Lower leg skin (tissue), 3 donors: ENCODE data around the gene COL17A1.

ENCODE experiments used
- POLR2A ChIP-seq, 2 donors: fragments of 450-650 bp; IDR thresholded peaks; one replicate each; pipeline ENCODE4 v1.6.1; 2016 to 2017; ENCODE audit warnings: antibody characterized with exemption in 2 of 2, mild to moderate bottlenecking in 1 of 2, moderate library complexity in 1 of 2
- TF ChIP-seq, protein P1 (sequence below), 3 donors: fragments of 450-650 bp; IDR thresholded peaks; one replicate each; pipeline ENCODE4 v1.5.1; 2016; ENCODE audit warnings: antibody characterized with exemption in 3 of 3, mild to moderate bottlenecking in 3 of 3, moderate library complexity in 2 of 3

DNA sequence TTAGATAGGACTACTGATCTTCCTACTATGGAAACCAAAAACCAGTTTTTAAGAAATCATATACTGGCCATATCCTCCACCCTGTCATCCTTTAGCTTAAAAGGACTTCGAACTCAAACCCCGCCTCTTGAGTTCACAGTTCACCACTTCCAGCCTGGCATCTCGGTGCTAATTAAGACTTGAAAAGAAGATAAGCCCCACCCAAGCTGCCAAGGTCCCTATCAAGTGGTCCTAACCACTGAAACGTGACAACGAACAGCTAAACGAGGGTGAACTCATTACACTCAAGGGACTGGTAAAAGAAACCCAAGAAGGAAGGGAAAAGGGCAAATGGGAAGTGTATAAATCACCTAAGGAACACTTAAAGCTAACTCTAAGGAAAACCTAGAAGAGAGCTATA lies 16.1 kb downstream of the COL17A1 start:
- no peak for TF ChIP-seq POLR2A (IDR thresholded peaks at IDR 0.05)
- TF ChIP-seq, protein P1, sequence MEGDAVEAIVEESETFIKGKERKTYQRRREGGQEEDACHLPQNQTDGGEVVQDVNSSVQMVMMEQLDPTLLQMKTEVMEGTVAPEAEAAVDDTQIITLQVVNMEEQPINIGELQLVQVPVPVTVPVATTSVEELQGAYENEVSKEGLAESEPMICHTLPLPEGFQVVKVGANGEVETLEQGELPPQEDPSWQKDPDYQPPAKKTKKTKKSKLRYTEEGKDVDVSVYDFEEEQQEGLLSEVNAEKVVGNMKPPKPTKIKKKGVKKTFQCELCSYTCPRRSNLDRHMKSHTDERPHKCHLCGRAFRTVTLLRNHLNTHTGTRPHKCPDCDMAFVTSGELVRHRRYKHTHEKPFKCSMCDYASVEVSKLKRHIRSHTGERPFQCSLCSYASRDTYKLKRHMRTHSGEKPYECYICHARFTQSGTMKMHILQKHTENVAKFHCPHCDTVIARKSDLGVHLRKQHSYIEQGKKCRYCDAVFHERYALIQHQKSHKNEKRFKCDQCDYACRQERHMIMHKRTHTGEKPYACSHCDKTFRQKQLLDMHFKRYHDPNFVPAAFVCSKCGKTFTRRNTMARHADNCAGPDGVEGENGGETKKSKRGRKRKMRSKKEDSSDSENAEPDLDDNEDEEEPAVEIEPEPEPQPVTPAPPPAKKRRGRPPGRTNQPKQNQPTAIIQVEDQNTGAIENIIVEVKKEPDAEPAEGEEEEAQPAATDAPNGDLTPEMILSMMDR (IDR thresholded peaks at IDR 0.05) = no peak
